Smooth muscle cell (in vitro differentiated cells): ENCODE results near the gene UBE3D. TPM values are rescaled to one million over a fixed set of nuclear protein-coding genes. Genes with fewer than 3 reads are reported as not detected.
"Not testable (repeated sequence)": the region's sequence is repeated elsewhere in the genome, so short reads cannot be mapped to it uniquely, and the experiment has no call there.

Experiments
- DNase-seq: peaks from one replicate; lab custom pipeline; 2025; ENCODE audit not compliant: unreplicated experiment; lab: John Stamatoyannopoulos, UW
- H2AFZ ChIP-seq: fragments of 200-600 bp; sonication (generic); 2 replicates; pipeline ENCODE4 v1.6.0; 2016; ENCODE audit warnings: antibody characterized with exemption, low read depth, mild to moderate bottlenecking
- H3F3A ChIP-seq: fragments of 200-600 bp; sonication (generic); 2 replicates; pipeline ENCODE4 v1.6.0; 2017; ENCODE audit warnings: antibody characterized with exemption, low read depth
- H3K27ac ChIP-seq: fragments of 200-600 bp; sonication (generic); 2 replicates; pipeline ENCODE4 v1.5.1; 2016; ENCODE audit warnings: low read depth, mild to moderate bottlenecking
- H3K27me3 ChIP-seq: fragments of 200-600 bp; sonication (generic); 2 replicates; pipeline ENCODE4 v1.6.1; 2016; ENCODE audit warnings: low read depth, mild to moderate bottlenecking
- H3K36me3 ChIP-seq: fragments of 200-600 bp; sonication (generic); 2 replicates; pipeline ENCODE4 v1.5.1; 2016; ENCODE audit warnings: low read depth
- H3K4me1 ChIP-seq: fragments of 200-600 bp; sonication (generic); 2 replicates; pipeline ENCODE4 v1.5.1; 2016; ENCODE audit warnings: low read depth
- H3K4me2 ChIP-seq: fragments of 200-600 bp; sonication (generic); 2 replicates; pipeline ENCODE4 v1.6.0; 2016; ENCODE audit warnings: mild to moderate bottlenecking
- H3K4me3 ChIP-seq: fragments of 200-600 bp; sonication (generic); 2 replicates; pipeline ENCODE4 v1.5.1; 2016; ENCODE audit warnings: mild to moderate bottlenecking
- H3K79me2 ChIP-seq: fragments of 200-600 bp; sonication (generic); 2 replicates; pipeline ENCODE4 v1.6.0; 2016; ENCODE audit warnings: low read depth, mild to moderate bottlenecking
- H3K9ac ChIP-seq: fragments of 200-600 bp; sonication (generic); 2 replicates; pipeline ENCODE4 v1.6.0; 2016; ENCODE audit warnings: low read depth
- H3K9me3 ChIP-seq: fragments of 200-600 bp; sonication (generic); replicated peaks from 2 replicates; pipeline ENCODE4 v1.5.1; 2016; ENCODE audit warnings: low read depth
- H4K20me1 ChIP-seq: fragments of 200-600 bp; sonication (generic); 2 replicates; pipeline ENCODE4 v1.6.0; 2016; ENCODE audit warnings: low read depth
- WGBS: methylation state at CpG from one replicate; pipeline ENCODE4 v1.1.7; 2016; ENCODE audit warnings: low lambda C conversion rate; 5-methylcytosine and 5-hydroxymethylcytosine counted together
- polyA plus RNA-seq: library from polyadenylated mRNA; unstranded; fragments of >200 nt; fragmentation: Nextera tagmentation; extraction: Ambion mirVana; gene quantifications from 2 replicates; pipeline ENCODE4 v1.2.1, GENCODE V29; 2016
- total RNA-seq: library from RNA; depleted of rRNA; stranded (reverse); fragments of >200 nt; gene quantifications from 2 replicates; pipeline ENCODE4 v1.2.3, GENCODE V29; 2014
- TF ChIP-seq, protein P1 (sequence below): fragments of 200-600 bp; sonication (generic); IDR thresholded peaks from 2 replicates; pipeline ENCODE4 v1.5.1; 2017; ENCODE audit warnings: borderline replicate concordance, mild to moderate bottlenecking, antibody characterized with exemption; ENCODE audit not compliant: insufficient read depth, poor library complexity, severe bottlenecking

Gene UBE3D
- total and polyA plus RNA-seq, 2 experiments from 2014 or later = 2.1 to 6.1 TPM

- Histone ChIP-seq H3K27me3 (no peaks in the 10 kb centered on the region), H3K27ac (no peak overlapping the region), H4K20me1 (no peaks in the 10 kb centered on the region), H3K79me2 (no peaks in the 10 kb centered on the region), H3F3A (no peaks in the 10 kb centered on the region), H3K4me1 (peaks cover 6% of the 10 kb centered on the region), H3K4me2 (no peak overlapping the region), H3K9ac (no peak overlapping the region), H2AFZ (no peak overlapping the region), H3K36me3 (no peaks in the 10 kb centered on the region), H3K9me3 (no peaks in the 10 kb centered on the region), H3K4me3 (no peak overlapping the region)
- TF ChIP-seq, protein P1, sequence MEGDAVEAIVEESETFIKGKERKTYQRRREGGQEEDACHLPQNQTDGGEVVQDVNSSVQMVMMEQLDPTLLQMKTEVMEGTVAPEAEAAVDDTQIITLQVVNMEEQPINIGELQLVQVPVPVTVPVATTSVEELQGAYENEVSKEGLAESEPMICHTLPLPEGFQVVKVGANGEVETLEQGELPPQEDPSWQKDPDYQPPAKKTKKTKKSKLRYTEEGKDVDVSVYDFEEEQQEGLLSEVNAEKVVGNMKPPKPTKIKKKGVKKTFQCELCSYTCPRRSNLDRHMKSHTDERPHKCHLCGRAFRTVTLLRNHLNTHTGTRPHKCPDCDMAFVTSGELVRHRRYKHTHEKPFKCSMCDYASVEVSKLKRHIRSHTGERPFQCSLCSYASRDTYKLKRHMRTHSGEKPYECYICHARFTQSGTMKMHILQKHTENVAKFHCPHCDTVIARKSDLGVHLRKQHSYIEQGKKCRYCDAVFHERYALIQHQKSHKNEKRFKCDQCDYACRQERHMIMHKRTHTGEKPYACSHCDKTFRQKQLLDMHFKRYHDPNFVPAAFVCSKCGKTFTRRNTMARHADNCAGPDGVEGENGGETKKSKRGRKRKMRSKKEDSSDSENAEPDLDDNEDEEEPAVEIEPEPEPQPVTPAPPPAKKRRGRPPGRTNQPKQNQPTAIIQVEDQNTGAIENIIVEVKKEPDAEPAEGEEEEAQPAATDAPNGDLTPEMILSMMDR = no peak
- no peak for DNase-seq
- 95% methylated on average over 6 of the region's 6 CpGs for WGBS
Observed at GRCh38 chr6:82894653-82895259, 170.9 kb downstream of the UBE3D start.

DNA sequence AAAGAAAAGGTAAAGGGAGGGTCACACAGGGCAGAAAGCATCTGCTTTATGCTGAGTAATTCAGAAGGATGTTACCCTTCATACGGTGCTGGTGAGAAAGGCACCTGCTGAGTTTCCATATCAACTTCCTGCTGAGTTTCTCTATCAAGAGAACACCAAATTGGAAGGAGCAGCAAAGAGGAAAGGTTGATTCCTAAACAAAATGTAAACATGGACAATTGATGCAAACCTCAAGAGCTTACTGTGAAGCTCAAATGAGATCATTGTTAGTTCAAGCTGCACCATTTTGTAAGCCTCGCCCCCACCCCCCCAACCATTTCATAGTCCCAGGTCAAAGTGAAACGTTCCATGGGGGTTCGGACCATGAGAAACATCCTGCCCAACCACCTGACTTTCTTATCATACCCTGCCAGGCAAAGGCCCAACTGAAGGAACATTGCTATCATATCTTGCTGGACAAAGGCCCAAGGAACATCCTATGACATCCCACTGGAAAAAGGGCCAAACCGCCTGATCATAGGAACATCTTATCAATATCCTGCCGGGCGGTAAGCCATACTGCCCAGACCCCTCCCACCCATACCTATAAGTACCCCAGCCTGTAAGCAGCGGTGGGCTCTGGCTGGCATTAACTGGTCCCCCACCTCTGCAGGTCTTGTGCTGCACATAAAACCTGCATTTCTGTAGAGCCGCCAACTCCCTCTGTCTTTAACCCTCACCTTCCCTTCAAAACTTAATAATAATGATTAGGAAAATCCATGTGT lies 171.6 kb downstream of the UBE3D start:
- H3K27me3 ChIP-seq = no peaks in the 10 kb centered on the region

GRCh38 chr6:82891503-82891902 lies 174.1 kb downstream of the UBE3D start:
- H3K27me3 ChIP-seq, H3F3A ChIP-seq, H3K9me3 ChIP-seq, H3K4me2 ChIP-seq, H3K79me2 ChIP-seq, DNase-seq, H3K36me3 ChIP-seq, H3K9ac ChIP-seq, H4K20me1 ChIP-seq, H3K27ac ChIP-seq, H3K4me3 ChIP-seq, H3K4me1 ChIP-seq, H2AFZ ChIP-seq: not testable (repeated sequence)
- WGBS = 72% methylated on average over 3 of the region's 3 CpGs

More for the DNA sequence above, 171.6 kb downstream of the UBE3D start:
- no peak for DNase-seq
- WGBS = 90% methylated on average over 9 of the region's 9 CpGs
- no peaks in the 10 kb centered on the region for H3F3A ChIP-seq
- peaks cover 6% of the 10 kb centered on the region for H3K4me1 ChIP-seq
- H4K20me1 ChIP-seq = no peaks in the 10 kb centered on the region
- no peak overlapping the region for H3K4me2 ChIP-seq
- no peak overlapping the region for H3K27ac ChIP-seq
- TF ChIP-seq, protein P1 = no peak
- no peak overlapping the region for H3K4me3 ChIP-seq
- no peaks in the 10 kb centered on the region for H3K36me3 ChIP-seq
- H3K9me3 ChIP-seq = no peaks in the 10 kb centered on the region
- H2AFZ ChIP-seq = no peak overlapping the region
- no peak overlapping the region for H3K9ac ChIP-seq
- no peaks in the 10 kb centered on the region for H3K79me2 ChIP-seq

GRCh38 chr6:82891076-82891475 lies 174.6 kb downstream of the UBE3D start:
- peaks cover 6% of the 10 kb centered on the region for H3K4me1 ChIP-seq
- no peaks in the 10 kb centered on the region for H3K79me2 ChIP-seq
- TF ChIP-seq, protein P1 = no peak
- H3K27me3 ChIP-seq = no peaks in the 10 kb centered on the region
- no peak overlapping the region for H3K27ac ChIP-seq
- H3K4me3 ChIP-seq = no peak overlapping the region
- no peak overlapping the region for H3K9ac ChIP-seq
- no peaks in the 10 kb centered on the region for H4K20me1 ChIP-seq
- H3K9me3 ChIP-seq = no peaks in the 10 kb centered on the region
- no peak overlapping the region for H3K4me2 ChIP-seq
- no peak overlapping the region for H2AFZ ChIP-seq
- no peaks in the 10 kb centered on the region for H3F3A ChIP-seq
- DNase-seq = no peak
- no peaks in the 10 kb centered on the region for H3K36me3 ChIP-seq
